MM.1S (cell line): ENCODE measurements around the gene CCDC80.

ENCODE experiments used
- DNase-seq: peaks from one replicate; pipeline ENCODE4 v3.0.0-alpha.2; 2015
- H2AFZ ChIP-seq: fragments of 300-600 bp; sonication (generic); 2 replicates; pipeline ENCODE4 v1.6.0; 2016; ENCODE audit warnings: antibody characterized with exemption, low read length
- H3F3A ChIP-seq: fragments of 300-600 bp; sonication (generic); 2 replicates; pipeline ENCODE4 v1.6.1; 2016; ENCODE audit warnings: mild to moderate bottlenecking, antibody characterized with exemption, low read length, moderate library complexity, mixed read lengths; ENCODE audit not compliant: insufficient read depth
- H3K27ac ChIP-seq: fragments of 300-600 bp; sonication (generic); 2 replicates; pipeline ENCODE4 v1.5.1; 2016; ENCODE audit warnings: mild to moderate bottlenecking, low read length
- H3K27me3 ChIP-seq: fragments of 300-600 bp; sonication (generic); replicated peaks from 2 replicates; pipeline ENCODE4 v1.6.0; 2016; ENCODE audit warnings: low read length; ENCODE audit not compliant: insufficient read depth
- H3K36me3 ChIP-seq: fragments of 300-600 bp; sonication (generic); replicated peaks from 2 replicates; pipeline ENCODE4 v1.6.1; 2016; ENCODE audit warnings: mild to moderate bottlenecking, low read length, mixed read lengths; ENCODE audit not compliant: insufficient read depth
- H3K4me1 ChIP-seq: fragments of 300-600 bp; sonication (generic); 2 replicates; pipeline ENCODE4 v1.6.1; 2016; ENCODE audit warnings: low read length, mixed read lengths
- H3K4me2 ChIP-seq: fragments of 300-600 bp; sonication (generic); 2 replicates; pipeline ENCODE4 v1.6.0; 2016; ENCODE audit warnings: low read depth, low read length
- H3K4me3 ChIP-seq: fragments of 300-600 bp; sonication (generic); 2 replicates; pipeline ENCODE4 v1.5.1; 2016; ENCODE audit warnings: low read length, mixed read lengths
- H3K79me2 ChIP-seq: fragments of 300-600 bp; sonication (generic); 2 replicates; pipeline ENCODE4 v1.6.1; 2016; ENCODE audit warnings: mixed run types, low read length, mixed read lengths
- H3K9ac ChIP-seq: fragments of 300-600 bp; sonication (generic); 2 replicates; pipeline ENCODE4 v1.6.1; 2016; ENCODE audit warnings: low read length, mixed read lengths
- H3K9me2 ChIP-seq: fragments of 300-600 bp; sonication (generic); replicated peaks from 2 replicates; pipeline ENCODE4 v1.6.1; 2016; ENCODE audit warnings: mild to moderate bottlenecking, low read length, mixed read lengths; ENCODE audit not compliant: insufficient read depth
- H3K9me3 ChIP-seq: fragments of 300-600 bp; sonication (generic); replicated peaks from 2 replicates; pipeline ENCODE4 v1.6.1; 2016; ENCODE audit warnings: mild to moderate bottlenecking, low read length, mixed read lengths; ENCODE audit not compliant: insufficient read depth
- H4K20me1 ChIP-seq: fragments of 300-600 bp; sonication (generic); 2 replicates; pipeline ENCODE4 v1.6.1; 2016; ENCODE audit warnings: mild to moderate bottlenecking, low read length, moderate library complexity, mixed read lengths; ENCODE audit not compliant: insufficient read depth
- EZH2 ChIP-seq: fragments of 300-600 bp; sonication (generic); optimal IDR thresholded peaks from 2 replicates; pipeline ENCODE3; 2017; ENCODE audit warnings: low read depth, mild to moderate bottlenecking, antibody characterized with exemption, low read length, mixed read lengths
- EZH2phosphoT487 ChIP-seq: fragments of 300-600 bp; sonication (generic); IDR thresholded peaks from 2 replicates; pipeline ENCODE4 v1.6.1; 2018; ENCODE audit warnings: antibody characterized with exemption, low read length
- TF ChIP-seq, protein P1 (sequence below): fragments of 300-600 bp; sonication (generic); IDR thresholded peaks from 2 replicates; pipeline ENCODE4 v1.5.1; 2016; ENCODE audit warnings: antibody characterized with exemption, low read length, mixed read lengths

CCDC80 gene

DNA sequence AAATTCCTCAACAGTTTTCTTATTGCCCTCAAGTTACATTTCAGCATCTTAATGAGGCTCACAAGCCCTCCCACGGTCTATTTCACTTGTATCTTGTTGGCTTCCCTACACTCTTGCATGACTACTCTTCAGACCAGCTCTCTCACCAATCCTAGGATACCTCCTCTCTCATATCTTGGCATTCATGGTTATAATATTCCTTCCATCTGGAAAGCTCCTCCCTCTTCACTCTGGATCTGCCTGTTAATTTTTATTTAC, 8.5 kb upstream of the CCDC80 start:
- Histone ChIP-seq H4K20me1 (no peaks in the 10 kb centered on the region), H3K79me2 (no peaks in the 10 kb centered on the region), H3K4me1 (0 out of 2 replicates have a peak, but pooled peaks cover 3% of the 10 kb centered on the region), H3K9ac (no peak overlapping the region), H3K27ac (no peak overlapping the region), H3K9me3 (no peaks in the 10 kb centered on the region), H3K4me2 (no peak overlapping the region), H3K27me3 (no peaks in the 10 kb centered on the region), H3K36me3 (no peaks in the 10 kb centered on the region), H3F3A (no peaks in the 10 kb centered on the region), H3K9me2 (no peaks in the 10 kb centered on the region), H2AFZ (no peak overlapping the region), H3K4me3 (no peak overlapping the region)
- no peak for DNase-seq
- TF ChIP-seq, protein P1, sequence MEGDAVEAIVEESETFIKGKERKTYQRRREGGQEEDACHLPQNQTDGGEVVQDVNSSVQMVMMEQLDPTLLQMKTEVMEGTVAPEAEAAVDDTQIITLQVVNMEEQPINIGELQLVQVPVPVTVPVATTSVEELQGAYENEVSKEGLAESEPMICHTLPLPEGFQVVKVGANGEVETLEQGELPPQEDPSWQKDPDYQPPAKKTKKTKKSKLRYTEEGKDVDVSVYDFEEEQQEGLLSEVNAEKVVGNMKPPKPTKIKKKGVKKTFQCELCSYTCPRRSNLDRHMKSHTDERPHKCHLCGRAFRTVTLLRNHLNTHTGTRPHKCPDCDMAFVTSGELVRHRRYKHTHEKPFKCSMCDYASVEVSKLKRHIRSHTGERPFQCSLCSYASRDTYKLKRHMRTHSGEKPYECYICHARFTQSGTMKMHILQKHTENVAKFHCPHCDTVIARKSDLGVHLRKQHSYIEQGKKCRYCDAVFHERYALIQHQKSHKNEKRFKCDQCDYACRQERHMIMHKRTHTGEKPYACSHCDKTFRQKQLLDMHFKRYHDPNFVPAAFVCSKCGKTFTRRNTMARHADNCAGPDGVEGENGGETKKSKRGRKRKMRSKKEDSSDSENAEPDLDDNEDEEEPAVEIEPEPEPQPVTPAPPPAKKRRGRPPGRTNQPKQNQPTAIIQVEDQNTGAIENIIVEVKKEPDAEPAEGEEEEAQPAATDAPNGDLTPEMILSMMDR, result no peak
- TF ChIP-seq EZH2 (no peak), EZH2phosphoT487 (no peak)

DNA sequence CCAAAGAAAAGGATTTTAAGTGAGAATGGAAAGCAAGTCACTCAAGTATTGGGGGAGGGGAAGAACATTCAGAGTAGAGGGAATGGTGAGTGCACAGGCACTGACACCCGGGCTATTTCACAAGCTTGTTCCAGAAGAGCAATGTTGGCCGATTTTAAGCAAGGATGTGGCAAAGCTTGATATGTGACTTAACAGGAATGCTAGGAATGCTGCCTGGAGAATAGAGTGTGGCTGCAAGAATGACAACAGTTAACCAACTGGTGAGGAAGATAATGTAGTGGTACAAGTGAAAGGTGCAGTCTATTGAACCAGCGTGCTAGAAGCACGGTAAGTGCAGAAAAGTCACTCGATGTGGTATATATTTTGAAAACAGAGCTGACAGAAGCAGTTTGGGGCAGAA, 6.2 kb upstream of the CCDC80 start:
- no peak overlapping the region for H3K27ac ChIP-seq
- no peak for DNase-seq
- no peak overlapping the region for H3K4me3 ChIP-seq
- no peaks in the 10 kb centered on the region for H3F3A ChIP-seq
- no peak overlapping the region for H2AFZ ChIP-seq
- no peaks in the 10 kb centered on the region for H4K20me1 ChIP-seq
- TF ChIP-seq EZH2, result no peak
- TF ChIP-seq, protein P1, result no peak
- TF ChIP-seq EZH2phosphoT487, result no peak
- H3K36me3 ChIP-seq, result no peaks in the 10 kb centered on the region
- no peaks in the 10 kb centered on the region for H3K9me3 ChIP-seq
- H3K9me2 ChIP-seq, result no peaks in the 10 kb centered on the region
- no peaks in the 10 kb centered on the region for H3K79me2 ChIP-seq
- no peaks in the 10 kb centered on the region for H3K27me3 ChIP-seq
- H3K9ac ChIP-seq, result no peak overlapping the region
- H3K4me1 ChIP-seq, result 0 out of 2 replicates have a peak, but pooled peaks cover 3% of the 10 kb centered on the region
- no peak overlapping the region for H3K4me2 ChIP-seq

DNA sequence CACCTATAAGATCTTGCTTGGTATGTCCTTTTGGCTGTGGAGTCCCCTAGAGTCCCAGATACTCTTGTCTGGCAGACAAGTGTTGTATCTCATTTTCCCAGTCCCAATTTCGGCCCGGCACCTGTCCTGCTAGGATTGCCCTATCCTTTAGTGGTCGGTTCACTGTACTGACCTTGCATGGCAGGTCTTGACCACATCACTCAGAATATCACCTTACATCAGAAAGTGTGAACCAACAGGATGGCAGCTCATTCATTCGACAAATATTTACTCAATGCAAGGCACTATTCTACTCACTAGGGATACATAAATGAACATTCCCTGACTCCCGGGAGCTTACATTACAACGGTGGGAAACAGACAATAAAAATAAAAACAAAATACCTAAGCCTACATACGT, 5.7 kb upstream of the CCDC80 start:
- no peaks in the 10 kb centered on the region for H3K9me3 ChIP-seq
- H4K20me1 ChIP-seq, result no peaks in the 10 kb centered on the region
- H2AFZ ChIP-seq, result no peak overlapping the region
- no peak overlapping the region for H3K9ac ChIP-seq
- H3F3A ChIP-seq, result no peaks in the 10 kb centered on the region
- H3K79me2 ChIP-seq, result no peaks in the 10 kb centered on the region
- H3K4me2 ChIP-seq, result no peak overlapping the region
- no peaks in the 10 kb centered on the region for H3K9me2 ChIP-seq
- no peaks in the 10 kb centered on the region for H3K36me3 ChIP-seq
- H3K4me3 ChIP-seq, result no peak overlapping the region
- no peaks in the 10 kb centered on the region for H3K27me3 ChIP-seq
- no peak for DNase-seq
- no peak for TF ChIP-seq EZH2phosphoT487
- no peak for TF ChIP-seq EZH2
- TF ChIP-seq, protein P1, result no peak
- no peak overlapping the region for H3K27ac ChIP-seq
- H3K4me1 ChIP-seq, result 0 out of 2 replicates have a peak, but pooled peaks cover 3% of the 10 kb centered on the region
